OCI-LY3 (cell line): ENCODE data around the gene CDPF1.

Experiments
- H2AFZ ChIP-seq: fragments of 200-600, 300-600 bp; shearing (Covaris generic); 2 replicates; pipeline ENCODE4 v1.6.0; 2014; ENCODE audit warnings: antibody characterized with exemption, low read depth, low read length
- H3K27ac ChIP-seq: fragments of 200-600, 300-600 bp; sonication (generic); 2 replicates; pipeline ENCODE4 v1.5.1; 2014; ENCODE audit warnings: mild to moderate bottlenecking, low read length, moderate library complexity, mixed read lengths
- H3K27me3 ChIP-seq: fragments of 200-600, 300-600 bp; sonication (generic); 2 replicates; pipeline ENCODE4 v1.6.1; 2014; ENCODE audit warnings: low read depth, low read length, mixed read lengths
- H3K36me3 ChIP-seq: fragments of 200-600, 300-600 bp; sonication (generic); replicated peaks from 2 replicates; pipeline ENCODE3; 2014; ENCODE audit warnings: low read depth, low read length, mixed read lengths
- H3K4me1 ChIP-seq: fragments of 300-600, 200-600 bp; sonication (generic); 2 replicates; pipeline ENCODE4 v1.6.1; 2014; ENCODE audit warnings: low read length, mixed read lengths
- H3K4me2 ChIP-seq: fragments of 200-600, 300-600 bp; sonication (generic); 2 replicates; pipeline ENCODE4 v1.6.1; 2014; ENCODE audit warnings: low read length, mixed read lengths
- H3K4me3 ChIP-seq: fragments of 300-600, 200-600 bp; sonication (generic); 2 replicates; pipeline ENCODE4 v1.5.1; 2014; ENCODE audit warnings: antibody characterized with exemption, mild to moderate bottlenecking, low read length, moderate library complexity
- H3K79me2 ChIP-seq: fragments of 300-600, 200-600 bp; shearing (Covaris generic); 2 replicates; pipeline ENCODE4 v1.6.1; 2014; ENCODE audit warnings: mild to moderate bottlenecking, low read length, mixed read lengths
- H3K9ac ChIP-seq: fragments of 300-600, 200-600 bp; shearing (Covaris generic); 2 replicates; pipeline ENCODE4 v1.6.0; 2014; ENCODE audit warnings: mild to moderate bottlenecking, low read length, moderate library complexity
- H3K9me3 ChIP-seq: fragments of 200-600, 300-600 bp; shearing (Covaris generic); 2 replicates; pipeline ENCODE4 v1.6.1; 2014; ENCODE audit warnings: low read length, mixed read lengths; ENCODE audit not compliant: insufficient read depth
- H4K20me1 ChIP-seq: fragments of 200-600, 300-600 bp; sonication (generic); 2 replicates; pipeline ENCODE4 v1.6.1; 2016; ENCODE audit warnings: low read length, mixed read lengths; ENCODE audit not compliant: insufficient read depth
- CTCF ChIP-seq: fragments of 200-600, 300-600 bp; sonication (generic); IDR thresholded peaks from 2 replicates; pipeline ENCODE4 v1.5.1; 2014; ENCODE audit warnings: antibody characterized with exemption, low read length, low read depth
- EZH2phosphoT487 ChIP-seq: fragments of 200-600 bp; shearing (Covaris generic); IDR thresholded peaks from 2 replicates; pipeline ENCODE4 v1.6.1; 2018; ENCODE audit warnings: antibody characterized with exemption, mixed run types, low read depth

Gene CDPF1

GRCh38 chr22:46213052-46213451 lies 37.0 kb downstream of the CDPF1 start:
- Histone ChIP-seq H3K36me3 (peaks cover 38% of the 10 kb centered on the region), H3K27me3 (no peaks in the 10 kb centered on the region), H3K27ac (no peak overlapping the region), H3K79me2 (no peaks in the 10 kb centered on the region), H3K4me2 (no peak overlapping the region), H3K9ac (no peak overlapping the region), H4K20me1 (no peaks in the 10 kb centered on the region), H3K9me3 (peaks cover 11% of the 10 kb centered on the region), H3K4me1 (no peaks in the 10 kb centered on the region), H2AFZ (no peak overlapping the region), H3K4me3 (no peak overlapping the region)
- TF ChIP-seq CTCF, result no peak
- TF ChIP-seq EZH2phosphoT487, result no peak

GRCh38 chr22:46212195-46212594 lies 37.9 kb downstream of the CDPF1 start:
- H3K4me1 ChIP-seq, result no peaks in the 10 kb centered on the region
- no peaks in the 10 kb centered on the region for H4K20me1 ChIP-seq
- peaks cover 36% of the 10 kb centered on the region for H3K36me3 ChIP-seq
- no peaks in the 10 kb centered on the region for H3K27me3 ChIP-seq
- no peak overlapping the region for H3K4me3 ChIP-seq
- no peak for TF ChIP-seq EZH2phosphoT487
- no peak for TF ChIP-seq CTCF
- H3K4me2 ChIP-seq, result no peak overlapping the region
- no peak overlapping the region for H2AFZ ChIP-seq
- no peak overlapping the region for H3K9ac ChIP-seq
- H3K79me2 ChIP-seq, result no peaks in the 10 kb centered on the region
- peaks cover 11% of the 10 kb centered on the region for H3K9me3 ChIP-seq
- H3K27ac ChIP-seq, result no peak overlapping the region

- TF ChIP-seq EZH2phosphoT487 (no peak), CTCF (no peak)
- no peaks in the 10 kb centered on the region for H3K27me3 ChIP-seq
- no peak overlapping the region for H3K4me3 ChIP-seq
- no peak overlapping the region for H3K4me2 ChIP-seq
- peaks cover 37% of the 10 kb centered on the region for H3K36me3 ChIP-seq
- H3K9me3 ChIP-seq, result peaks cover 11% of the 10 kb centered on the region
- H3K27ac ChIP-seq, result no peak overlapping the region
- H3K9ac ChIP-seq, result no peak overlapping the region
- no peaks in the 10 kb centered on the region for H3K4me1 ChIP-seq
- no peaks in the 10 kb centered on the region for H4K20me1 ChIP-seq
- no peak overlapping the region for H2AFZ ChIP-seq
- no peaks in the 10 kb centered on the region for H3K79me2 ChIP-seq
Observed at GRCh38 chr22:46209262-46209661, 40.8 kb downstream of the CDPF1 start.

GRCh38 chr22:46203601-46203980 lies 46.5 kb downstream of the CDPF1 start:
- no peak overlapping the region for H3K4me2 ChIP-seq
- no peak overlapping the region for H3K9ac ChIP-seq
- H3K27ac ChIP-seq, result no peak overlapping the region
- H3K4me1 ChIP-seq, result no peaks in the 10 kb centered on the region
- H3K79me2 ChIP-seq, result no peaks in the 10 kb centered on the region
- no peak overlapping the region for H2AFZ ChIP-seq
- no peaks in the 10 kb centered on the region for H3K9me3 ChIP-seq
- peaks cover 17% of the 10 kb centered on the region for H3K36me3 ChIP-seq
- TF ChIP-seq EZH2phosphoT487 (no peak), CTCF (no peak)
- H3K27me3 ChIP-seq, result no peaks in the 10 kb centered on the region
- H3K4me3 ChIP-seq, result no peak overlapping the region
- H4K20me1 ChIP-seq, result no peaks in the 10 kb centered on the region
